H1 (cell line): Measurements from ENCODE around the gene CD84. TPM values are rescaled to one million over a fixed set of nuclear protein-coding genes. Genes with fewer than 3 reads are reported as not detected.

Experiments used
- CHD7 ChIP-seq: fragments of 300-600 bp; sonication (generic); IDR thresholded peaks from 2 replicates; pipeline ENCODE4 v1.7.1; 2012; ENCODE audit warnings: low read length, moderate library complexity, mild to moderate bottlenecking, inconsistent platforms; ENCODE audit not compliant: insufficient replicate concordance
- CTBP2 ChIP-seq: IDR thresholded peaks from 2 replicates; pipeline ENCODE4 v1.7.0; 2011; ENCODE audit warnings: borderline replicate concordance, mild to moderate bottlenecking, moderate library complexity, mixed read lengths, low read length; ENCODE audit not compliant: insufficient read depth, insufficient read length
- MAFK ChIP-seq: IDR thresholded peaks from 2 replicates; pipeline ENCODE4 v1.6.1; 2012; ENCODE audit warnings: low read depth, mild to moderate bottlenecking, improper control_type of control experiment, low read length
- RBBP5 ChIP-seq: IDR thresholded peaks from 2 replicates; pipeline ENCODE4 v1.7.1; 2012; ENCODE audit warnings: low read depth, mild to moderate bottlenecking, inconsistent platforms, low read length, moderate library complexity, borderline replicate concordance
- RNF2 ChIP-seq: fragments of 200-900, 300-1000 bp; sonication (generic); IDR thresholded peaks from 2 replicates; pipeline ENCODE4 v1.7.1; 2016; ENCODE audit warnings: borderline replicate concordance, low read depth, mild to moderate bottlenecking, antibody characterized with exemption, low read length; ENCODE audit not compliant: poor library complexity, severe bottlenecking; ENCODE audit errors: missing control alignments
- SUZ12 ChIP-seq: fragments of 200-600 bp; sonication (generic); IDR thresholded peaks from 2 replicates; pipeline ENCODE4 v1.6.1; 2012; ENCODE audit warnings: mild to moderate bottlenecking, inconsistent platforms, low read length, moderate library complexity, mixed read lengths
- YY1 ChIP-seq: IDR thresholded peaks from 2 replicates; pipeline ENCODE4 v1.6.1; 2011; ENCODE audit warnings: low read depth, mild to moderate bottlenecking, low read length
- ZNF274 ChIP-seq: IDR thresholded peaks from 2 replicates; pipeline ENCODE4 v1.7.0; 2012; ENCODE audit warnings: low read length, borderline replicate concordance; ENCODE audit errors: extremely low read depth
- polyA plus RNA-seq, 7 experiments: library from polyadenylated mRNA; depleted of rRNA in 3 of 7; stranded (reverse) in 5 of 7; unstranded in 2 of 7; fragments of >200 nt in 5 of 7; fragments of 200-250 nt in 2 of 7; gene quantifications; 1 replicate in 5 of 7; 2 replicates in 1 of 7; 4 replicates in 1 of 7; pipeline versions ENCODE4 v1.2.1 to v1.2.3, GENCODE V29; 2011 to 2013; ENCODE audit warnings: missing spikeins in 2 of 7, mixed read lengths in 2 of 7
- total RNA-seq: library from RNA; stranded (reverse); fragmentation: NEBNext Ultra II Directional; extraction: Animal tissue kit (Norgen Biotek cat#: 25700); gene quantifications from 2 replicates; pipeline ENCODE4 v1.2.1, GENCODE V29; 2021

Gene CD84
- total and polyA plus RNA-seq, 2 of the 8 experiments (the other 6 are each of a cell fraction or from before 2014, with no cell fraction given) = not detected

GRCh38 chr1:160588468-160588867, 9.2 kb upstream of the CD84 start (continued):
- TF ChIP-seq CTBP2 = no peak
- no peak for TF ChIP-seq CHD7
- TF ChIP-seq RNF2 = no peak
- no peak for TF ChIP-seq RBBP5
- no peak for TF ChIP-seq MAFK
- no peak for TF ChIP-seq YY1
- TF ChIP-seq ZNF274 = no peak
- no peak for TF ChIP-seq SUZ12
